Measurements from ENCODE around the gene CNBP. TPM values are rescaled to one million over a fixed set of nuclear protein-coding genes. Genes with fewer than 3 reads are reported as not detected.
"Not testable (repeated sequence)": the region's sequence is repeated elsewhere in the genome, so short reads cannot be mapped to it uniquely, and the experiment has no call there.

The CNBP gene
- total RNA-seq, 2 donors from 2014 or later, result 440 to 569 TPM

GRCh38 chr3:129195731-129196256, 12.1 kb upstream of the CNBP start:
- peak; percentile 88 for DNase-seq (ENCODE audit: low spot score)
- no peak for TF ChIP-seq CTCF (IDR thresholded peaks at IDR 0.05)
- H3K9me3 ChIP-seq, result no peaks in the 10 kb centered on the region
- H3K27me3 ChIP-seq, result no peaks in the 10 kb centered on the region
- no peaks in the 10 kb centered on the region for H3K36me3 ChIP-seq
- peak overlapping the region in 1 of 2 donors; percentile 15 for H3K4me3 ChIP-seq
- H3K27ac ChIP-seq, result peak overlapping the region; percentile 74 to 89
- H3K4me1 ChIP-seq, result peaks cover 0 to 36% of the 10 kb centered on the region in 2 donors

GRCh38 chr3:129189793-129190192, 6.1 kb upstream of the CNBP start:
- H3K27me3 ChIP-seq; H3K4me3 ChIP-seq; DNase-seq (ENCODE audit: low spot score); H3K36me3 ChIP-seq; H3K9me3 ChIP-seq; H3K27ac ChIP-seq: not testable (repeated sequence)
- peaks cover 0 to 19% of the 10 kb centered on the region in 2 donors for H3K4me1 ChIP-seq

GRCh38 chr3:129187857-129188256, 4.2 kb upstream of the CNBP start:
- Histone ChIP-seq H3K27me3 (no peaks in the 10 kb centered on the region), H3K4me3 (no peak overlapping the region), H3K27ac (peak overlapping the region; percentile 52 to 59), H3K4me1 (peaks cover 0 to 23% of the 10 kb centered on the region in 2 donors), H3K36me3 (peaks cover 7% of the 10 kb centered on the region), H3K9me3 (no peaks in the 10 kb centered on the region)
- TF ChIP-seq CTCF (IDR thresholded peaks at IDR 0.05), result no peak
- no peak for DNase-seq (ENCODE audit: low spot score)

- Histone ChIP-seq H3K4me1 (peaks cover 0 to 38% of the 10 kb centered on the region in 2 donors), H3K27me3 (no peaks in the 10 kb centered on the region), H3K27ac (peak overlapping the region; percentile 18 to 100), H3K9me3 (no peaks in the 10 kb centered on the region), H3K36me3 (peaks cover 7% of the 10 kb centered on the region), H3K4me3 (no peak overlapping the region)
- no peak for TF ChIP-seq CTCF (IDR thresholded peaks at IDR 0.05)
- DNase-seq (ENCODE audit: low spot score), result no peak
These were observed 2.1 kb upstream of the CNBP start for GRCh38 chr3:129185783-129186182.

- peak overlapping the region; percentile 98 to 99 for H3K4me3 ChIP-seq
- DNase-seq (ENCODE audit: low spot score); H3K9me3 ChIP-seq; H3K36me3 ChIP-seq; H3K27me3 ChIP-seq: not testable (repeated sequence)
- peaks cover 0 to 47% of the 10 kb centered on the region in 2 donors for H3K4me1 ChIP-seq
- H3K27ac ChIP-seq, result peak overlapping the region; percentile 99 to 100
These were observed 1.3 kb upstream of the CNBP start for GRCh38 chr3:129184784-129185542.

GRCh38 chr3:129184396-129184657, 631 bp upstream of the CNBP start:
- Histone ChIP-seq H3K4me3 (peak overlapping the region; percentile 98 to 99), H3K9me3 (no peaks in the 10 kb centered on the region), H3K27me3 (no peaks in the 10 kb centered on the region), H3K4me1 (peaks cover 0 to 53% of the 10 kb centered on the region in 2 donors), H3K27ac (peak overlapping the region; percentile 99 to 100), H3K36me3 (peaks cover 7% of the 10 kb centered on the region)
- no peak for DNase-seq (ENCODE audit: low spot score)
- no peak for TF ChIP-seq CTCF (IDR thresholded peaks at IDR 0.05)
